Measurements from ENCODE around the gene ZSCAN32.

ZSCAN32 gene

DNA sequence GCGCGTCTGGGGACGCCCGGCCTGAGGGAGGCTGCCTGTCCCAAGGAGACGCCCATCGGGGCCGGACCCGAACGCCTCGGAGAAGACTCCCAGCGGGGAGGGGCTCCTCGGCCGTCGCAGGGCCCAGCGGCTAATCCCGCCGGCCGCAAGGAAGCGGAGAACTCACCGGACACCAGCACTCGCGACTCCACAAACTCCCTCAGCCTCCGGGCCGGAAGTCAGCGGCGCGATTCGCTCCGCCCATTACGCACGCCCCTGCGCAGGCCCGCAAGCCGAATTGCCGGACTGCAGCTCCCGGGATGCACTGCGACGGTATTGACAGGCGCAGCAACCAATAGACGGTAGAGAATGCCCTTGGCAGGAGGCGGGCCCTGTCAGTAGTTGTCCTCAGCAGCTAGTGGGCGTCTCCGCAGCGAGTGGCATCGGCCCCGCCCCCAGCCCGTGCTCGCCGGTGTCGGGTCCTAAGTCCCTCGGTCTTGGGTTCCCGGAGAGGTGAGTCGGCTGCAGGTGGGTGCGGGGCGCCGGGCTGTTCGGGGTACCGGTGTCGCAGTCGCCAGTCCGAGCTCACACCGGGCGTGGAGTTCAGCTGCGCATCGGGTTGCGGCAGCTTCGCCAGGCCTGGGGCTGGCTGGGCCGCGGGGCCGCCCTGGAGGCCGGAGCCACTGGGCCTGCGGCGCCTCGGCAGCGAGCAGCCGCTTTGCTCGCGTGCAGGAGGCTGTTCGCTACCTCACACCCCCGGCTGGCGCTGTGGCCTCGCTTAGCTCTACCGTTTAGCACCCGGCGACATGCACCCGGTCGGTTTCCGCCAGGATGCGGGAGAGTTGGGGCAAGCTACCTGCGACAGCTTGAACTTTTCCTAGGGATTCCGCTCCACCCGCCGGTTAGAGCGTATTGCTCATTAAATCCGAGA, at the start of gene ZSCAN32, which contains the start of gene ZNF174:
Gene ZSCAN32 (minus strand): TSS at position 226 of the 910 bp plus-strand sequence. CDS start 3,447 bp downstream, outside the sequence.
Gene ZNF174 (plus strand): TSS at position 437 of the 910 bp plus-strand sequence. CDS start 790 bp downstream, outside the sequence.
- DNase-seq (ENCODE audit: low spot score), result peak; percentile 95

DNA sequence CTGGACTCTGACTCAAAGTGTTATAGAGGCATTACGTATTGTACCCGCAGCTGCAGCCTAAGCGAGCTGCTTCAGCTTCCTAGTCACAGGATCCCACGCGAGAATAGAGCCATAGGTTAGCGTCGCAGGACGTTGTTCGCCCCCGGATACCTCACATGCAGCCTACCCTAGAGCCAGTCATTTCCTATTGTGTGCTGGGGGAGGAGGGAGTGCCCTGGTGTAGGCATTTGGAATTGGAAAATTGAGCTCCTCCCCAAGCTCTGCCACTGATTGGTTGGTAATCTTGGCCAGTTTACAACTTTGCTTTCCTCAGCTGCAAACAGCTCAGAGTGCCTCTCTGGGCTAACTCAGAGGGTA, 43.2 kb upstream of the ZSCAN32 start:
- DNase-seq (ENCODE audit: low spot score), result no peak

DNA sequence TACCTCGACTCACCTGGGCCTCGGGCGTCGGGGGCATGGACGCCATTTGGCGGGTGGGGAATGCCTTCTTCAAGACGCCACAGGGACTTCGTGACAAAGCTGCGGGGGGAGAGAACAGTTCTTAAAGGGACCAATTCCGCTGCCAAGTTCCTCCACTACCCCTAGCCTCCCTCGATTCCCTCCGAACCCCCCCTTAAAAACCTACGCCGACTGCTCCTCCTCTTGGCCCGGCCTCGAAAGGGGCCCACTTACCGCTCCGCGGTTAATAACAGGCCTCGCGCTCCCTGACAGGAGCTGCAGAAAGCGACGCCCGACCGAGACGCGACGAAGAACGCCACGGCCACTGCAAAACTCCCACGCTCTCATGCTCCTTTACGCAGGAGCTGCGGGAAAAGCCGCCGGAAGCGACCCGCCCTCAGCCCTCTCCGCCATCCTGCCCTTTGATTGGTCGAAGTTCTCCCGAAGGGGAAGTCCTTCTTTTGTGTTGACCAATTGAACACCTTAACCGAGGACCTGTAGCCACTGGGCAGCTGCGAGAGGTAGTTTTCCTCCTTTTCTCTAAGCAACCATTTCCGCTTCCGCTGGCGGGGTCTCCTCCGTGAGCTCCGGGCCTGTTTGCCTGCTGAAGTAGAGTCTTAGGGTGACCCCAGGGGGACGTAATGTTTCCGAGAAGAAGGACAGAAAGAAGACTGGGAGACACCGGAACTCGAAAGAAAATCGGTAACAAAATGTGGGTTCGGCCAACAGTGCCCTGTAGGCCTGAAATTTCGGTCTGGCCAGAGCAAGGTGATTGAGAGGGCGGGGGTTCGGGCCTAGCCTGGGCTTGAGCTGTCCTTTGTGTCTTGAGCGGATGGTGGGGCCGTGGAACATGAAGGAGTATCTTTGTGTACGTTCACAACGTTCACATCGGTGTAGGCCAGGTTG, 42.6 kb upstream of the ZSCAN32 start, which contains the start of the genes NAA60 and ZNF597:
Gene NAA60 (plus strand): TSS at position 573 of the 924 bp plus-strand sequence. CDS start 32,548 bp downstream, outside the sequence.
Gene ZNF597 (minus strand): TSS at position 397 of the 924 bp plus-strand sequence. CDS start 351 bp downstream, at position 46.
- peak; percentile 80 for DNase-seq (ENCODE audit: low spot score)

DNA sequence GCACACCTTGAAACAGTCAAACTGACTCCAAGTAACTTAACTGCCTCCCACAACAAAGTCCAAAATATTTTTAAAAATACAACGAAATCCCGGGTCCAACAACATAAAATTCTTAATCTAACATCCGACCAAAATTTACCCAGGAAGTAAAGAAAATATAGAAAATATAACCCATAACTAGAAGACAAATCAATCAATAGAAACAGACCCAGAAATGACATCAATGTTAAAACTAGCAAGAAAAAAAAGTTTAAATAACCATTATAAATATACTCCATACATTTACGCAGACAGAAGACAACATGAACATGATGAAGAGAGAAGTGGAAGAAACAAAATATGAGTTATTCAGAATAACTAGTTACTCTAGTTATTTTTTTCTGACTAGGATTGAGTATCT, 38.8 kb upstream of the ZSCAN32 start:
- no peak for DNase-seq (ENCODE audit: low spot score)

DNA sequence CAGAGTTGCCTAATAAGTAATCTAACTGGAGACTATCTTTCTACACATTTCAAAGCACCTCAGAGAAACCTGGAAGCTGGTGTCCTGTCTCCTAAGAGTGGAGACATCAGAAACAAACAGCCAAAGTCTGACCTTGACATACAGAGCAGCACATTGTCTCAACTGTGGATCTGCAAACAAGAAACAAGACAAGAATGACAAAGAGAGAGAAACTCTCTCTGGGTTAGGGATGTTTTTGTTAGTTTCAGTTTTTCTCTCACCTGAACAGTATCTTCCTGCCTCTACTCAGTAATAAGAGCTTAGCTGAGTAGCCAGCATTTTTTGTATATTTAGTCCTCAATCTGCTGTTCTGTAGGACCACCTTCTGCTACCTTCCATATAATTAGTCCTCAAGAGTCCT, 33.6 kb upstream of the ZSCAN32 start:
- no peak for DNase-seq (ENCODE audit: low spot score)

DNA sequence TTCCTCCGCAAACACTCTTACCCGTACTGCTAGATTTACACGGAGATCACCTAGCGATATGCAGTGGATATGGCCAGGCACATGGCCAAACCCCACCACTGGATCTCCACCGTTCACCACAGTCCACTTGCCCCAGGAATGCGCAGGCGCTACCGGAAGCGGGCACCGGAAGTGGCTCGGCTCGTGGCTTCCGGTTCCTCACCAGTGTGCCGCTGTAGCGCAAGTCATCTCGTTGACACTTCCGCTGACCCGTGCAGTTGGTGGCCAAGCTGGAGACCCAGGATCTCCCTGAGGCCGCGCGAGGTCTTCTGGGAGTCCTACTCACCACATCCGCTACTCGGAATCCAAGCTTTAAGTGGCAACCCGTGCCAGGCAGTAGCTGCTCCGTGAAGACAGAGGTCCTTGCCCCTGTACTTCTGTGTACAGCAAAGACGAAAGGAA, 31.0 kb upstream of the ZSCAN32 start:
- DNase-seq (ENCODE audit: low spot score), result no peak

DNA sequence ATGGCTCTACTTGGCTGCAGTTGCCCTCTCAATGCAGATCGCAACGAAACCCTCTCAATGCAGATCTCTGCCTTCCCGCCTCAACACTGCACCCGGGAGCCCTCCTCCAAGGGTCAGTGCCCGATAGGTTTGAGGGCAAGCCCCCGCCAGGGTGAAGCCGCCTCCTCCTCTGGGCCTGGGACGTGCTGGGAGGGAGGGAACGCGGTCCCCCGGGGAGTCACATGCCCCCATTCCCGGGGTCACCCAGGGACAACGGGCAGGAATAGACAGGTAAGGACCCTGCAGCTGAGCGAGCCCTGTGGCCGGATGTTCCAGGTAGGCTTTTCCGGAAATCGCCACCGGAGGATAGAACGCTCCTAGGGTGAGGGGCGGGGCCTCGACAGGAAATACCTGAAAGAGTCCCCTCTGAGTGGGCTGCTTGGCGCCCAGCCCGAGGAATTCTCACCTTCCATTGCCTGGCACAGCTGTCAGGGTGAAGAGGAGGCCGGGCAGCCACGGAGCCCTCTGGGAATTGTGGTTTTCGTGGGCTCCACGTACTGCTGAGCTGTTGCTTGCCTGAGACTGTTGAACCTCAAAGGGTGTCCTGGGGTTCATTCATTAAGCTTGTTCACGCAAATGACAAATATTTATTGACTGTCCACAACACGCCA, 13.1 kb upstream of the ZSCAN32 start:
- no peak for DNase-seq (ENCODE audit: low spot score)

DNA sequence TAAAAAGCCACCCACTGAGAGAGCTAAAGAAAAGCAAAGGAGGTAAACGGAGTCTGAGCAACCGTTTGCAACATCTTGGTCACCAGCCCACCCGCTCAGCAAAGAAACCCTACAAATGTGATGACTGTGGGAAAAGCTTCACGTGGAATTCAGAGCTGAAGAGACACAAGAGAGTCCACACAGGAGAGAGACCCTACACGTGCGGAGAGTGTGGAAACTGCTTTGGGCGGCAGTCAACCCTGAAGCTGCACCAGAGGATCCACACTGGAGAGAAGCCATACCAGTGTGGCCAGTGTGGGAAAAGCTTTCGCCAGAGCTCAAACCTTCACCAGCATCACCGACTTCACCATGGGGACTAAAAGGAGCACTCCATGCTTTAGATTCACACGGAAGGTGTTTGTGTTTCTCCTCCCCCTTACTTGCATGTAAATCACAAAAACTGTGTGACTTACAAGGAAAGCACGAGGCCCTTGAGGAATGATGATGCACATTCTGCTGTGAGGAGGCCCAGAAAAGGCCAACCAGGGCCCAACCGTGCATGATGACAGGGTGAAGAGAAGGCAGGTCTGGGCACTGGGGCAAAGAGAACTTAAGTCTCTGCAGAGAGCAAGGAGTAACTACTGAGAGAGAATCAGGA, 7.9 kb upstream of the ZSCAN32 start:
- no peak for DNase-seq (ENCODE audit: low spot score)

DNA sequence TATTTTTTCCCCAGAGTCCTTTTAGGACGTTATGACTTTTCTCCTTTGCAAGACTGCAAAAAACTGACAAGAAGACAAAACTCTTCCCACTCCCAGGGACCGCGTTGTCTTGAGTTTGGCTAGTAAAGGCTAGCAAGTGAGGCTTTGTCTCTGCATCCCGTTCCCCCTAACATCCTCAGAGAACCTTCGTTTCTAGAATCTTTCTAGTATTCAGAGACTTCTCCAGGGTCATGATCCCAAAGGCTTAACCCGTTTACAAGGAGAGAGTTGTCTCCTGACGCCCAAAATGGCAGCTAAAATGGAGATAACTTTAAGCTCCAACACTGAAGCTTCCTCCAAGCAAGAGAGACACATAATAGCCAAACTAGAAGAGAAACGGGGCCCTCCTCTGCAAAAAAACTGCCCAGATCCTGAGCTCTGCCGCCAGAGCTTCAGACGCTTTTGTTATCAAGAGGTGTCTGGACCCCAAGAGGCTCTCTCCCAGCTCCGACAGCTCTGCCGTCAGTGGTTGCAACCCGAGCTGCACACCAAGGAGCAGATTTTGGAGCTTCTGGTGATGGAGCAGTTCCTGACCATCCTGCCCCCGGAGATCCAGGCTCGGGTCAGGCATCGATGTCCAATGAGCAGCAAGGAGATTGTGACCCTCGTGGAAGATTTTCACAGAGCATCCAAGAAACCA, 1.1 kb upstream of the ZSCAN32 start:
- peak; percentile 17 for DNase-seq (ENCODE audit: low spot score)

DNA sequence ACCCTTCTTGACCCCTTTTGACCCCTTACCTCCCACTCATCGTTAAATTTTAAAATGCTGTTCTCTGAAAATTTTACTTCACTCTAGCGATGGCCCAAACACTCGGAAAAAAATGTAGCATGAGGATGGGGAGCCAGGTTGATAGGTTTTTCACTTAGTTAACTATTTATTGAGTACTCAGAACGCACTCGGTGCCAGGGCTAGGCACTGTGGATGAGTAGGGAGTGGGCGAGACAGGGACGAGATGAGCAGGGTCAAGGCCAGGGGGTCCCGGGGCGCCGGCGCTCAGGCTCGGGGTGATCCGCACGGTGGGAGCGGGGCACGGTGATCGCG, 392 bp downstream of the ZSCAN32 start:
- no peak for DNase-seq (ENCODE audit: low spot score)

DNA sequence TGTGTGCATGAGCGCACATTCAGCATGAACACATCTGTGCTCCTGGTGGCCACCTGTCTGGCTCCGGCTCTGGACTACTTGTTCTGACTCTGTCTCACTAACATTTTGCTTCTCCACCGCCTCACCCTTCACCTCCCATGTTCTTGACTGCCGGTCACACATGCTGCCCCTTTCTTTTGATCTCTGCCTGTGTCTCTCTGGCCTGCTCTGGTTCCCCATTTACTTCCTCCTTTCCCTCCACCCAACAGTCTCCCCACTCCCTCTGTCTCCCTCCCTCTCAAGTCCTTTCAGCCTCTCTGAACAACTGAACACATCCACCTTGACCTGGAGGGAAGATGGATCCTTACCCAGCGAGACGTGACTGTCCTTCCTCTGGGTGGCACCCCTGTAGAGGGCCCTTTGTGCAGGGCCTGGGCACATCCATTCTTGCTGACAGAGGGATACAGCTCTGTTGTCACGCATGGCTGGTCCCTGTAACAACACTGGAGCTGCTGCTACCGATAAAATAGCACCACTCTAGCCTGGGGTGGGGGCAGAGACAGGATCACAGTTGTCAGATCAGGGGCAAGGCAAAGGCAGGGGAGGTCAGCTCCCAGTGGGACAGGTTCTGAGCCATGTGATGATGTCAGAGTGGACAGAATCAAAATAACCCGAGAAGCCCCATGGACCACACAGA, 11.0 kb downstream of the ZSCAN32 start:
- DNase-seq (ENCODE audit: low spot score), result no peak

DNA sequence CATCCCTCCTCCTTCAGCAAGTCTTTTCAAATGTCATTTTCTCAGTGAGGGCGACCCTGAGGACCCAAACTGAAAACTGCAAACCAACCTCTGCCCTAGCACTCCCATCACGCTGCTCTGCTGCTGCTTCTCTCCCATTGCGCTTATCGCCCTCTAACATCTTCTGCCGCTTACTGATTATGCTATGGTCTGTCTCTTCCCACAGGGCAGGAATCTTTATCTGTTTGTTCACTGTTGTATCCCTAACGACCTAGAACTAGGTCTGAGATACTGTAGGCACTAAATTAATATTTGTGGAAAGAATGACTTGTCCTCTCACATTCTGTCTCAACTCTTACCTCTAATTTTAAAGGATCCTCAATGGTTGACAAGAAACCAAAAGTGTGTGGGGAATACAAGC, 12.5 kb downstream of the ZSCAN32 start:
- no peak for DNase-seq (ENCODE audit: low spot score)

DNA sequence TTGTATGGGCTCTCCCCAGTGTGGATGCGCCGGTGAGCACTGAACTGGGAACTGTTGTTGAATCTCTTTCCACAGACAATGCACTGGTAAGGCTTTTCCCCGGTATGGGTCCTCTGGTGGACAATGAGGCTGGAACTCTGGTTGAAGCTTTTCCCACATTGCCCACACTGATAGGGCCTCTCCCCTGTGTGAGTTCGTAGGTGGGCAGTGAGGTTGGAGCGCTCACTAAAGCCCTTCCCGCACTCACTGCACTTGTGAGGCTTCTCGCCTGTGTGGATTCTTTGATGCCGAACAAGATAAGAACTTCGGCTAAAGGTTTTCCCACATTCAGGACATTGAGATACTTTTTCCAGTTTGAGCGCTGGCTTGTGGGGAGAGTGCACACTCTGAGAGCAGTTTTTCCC, 17.8 kb downstream of the ZSCAN32 start:
- DNase-seq (ENCODE audit: low spot score), result no peak

DNA sequence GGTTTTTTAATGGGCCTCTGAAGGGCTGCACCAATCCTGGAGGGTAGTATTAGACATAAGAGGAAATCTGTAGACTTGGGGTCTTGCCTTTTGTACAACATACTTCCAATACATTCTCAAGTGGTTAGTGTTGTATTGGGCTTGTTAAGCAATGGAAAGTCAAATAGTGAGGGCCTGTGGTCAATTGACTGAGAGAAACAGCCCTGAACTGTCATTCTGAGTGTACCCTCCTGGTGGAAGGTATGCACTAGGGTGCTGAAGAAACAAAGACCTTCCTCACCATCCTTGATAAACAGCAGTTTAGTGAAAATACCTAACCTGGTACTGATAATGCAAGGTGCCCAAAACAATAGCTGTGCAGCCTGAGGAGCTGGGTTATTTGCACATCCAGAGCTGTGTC, 22.9 kb downstream of the ZSCAN32 start:
- no peak for DNase-seq (ENCODE audit: low spot score)

DNA sequence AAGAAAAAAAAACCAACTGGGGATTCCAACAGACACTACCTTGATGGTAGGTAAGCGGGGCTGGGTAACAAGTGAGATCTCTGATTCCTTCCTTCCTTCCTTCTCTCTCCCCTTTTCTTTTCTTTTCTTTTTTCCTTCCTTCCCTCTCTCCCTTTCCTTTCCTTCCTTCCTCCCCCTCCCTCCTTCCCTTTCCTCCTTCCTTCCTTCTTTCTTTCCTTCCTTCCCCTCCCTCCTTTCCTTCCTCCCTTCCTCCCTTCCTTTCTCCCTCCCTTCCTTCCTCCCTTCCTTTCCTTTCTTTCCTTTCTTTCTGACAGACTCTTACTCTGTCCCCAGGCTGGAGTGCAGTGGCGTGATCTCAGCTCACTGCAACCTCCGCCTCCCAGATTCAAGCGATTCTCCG, 25.1 kb downstream of the ZSCAN32 start:
- no peak for DNase-seq (ENCODE audit: low spot score)

DNA sequence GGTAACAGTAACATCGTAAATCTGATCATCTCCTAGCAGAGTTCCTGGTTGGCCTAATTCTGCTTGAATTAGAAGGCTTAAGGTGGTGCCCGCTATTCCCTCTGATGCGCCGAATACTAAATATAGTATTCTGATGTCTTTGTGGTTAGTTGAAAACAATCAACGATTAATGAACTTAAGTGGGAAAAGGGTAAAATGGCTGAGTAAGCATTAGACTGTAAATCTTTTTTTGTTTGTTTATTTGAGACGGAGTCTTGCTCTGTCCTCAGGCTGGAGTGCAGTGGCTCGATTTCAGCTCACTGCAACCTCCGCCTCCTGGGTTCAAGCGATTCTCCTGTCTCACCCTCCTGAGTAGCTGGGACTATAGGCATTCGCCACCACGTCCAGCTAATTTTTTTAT, 31.7 kb downstream of the ZSCAN32 start:
- no peak for DNase-seq (ENCODE audit: low spot score)

DNA sequence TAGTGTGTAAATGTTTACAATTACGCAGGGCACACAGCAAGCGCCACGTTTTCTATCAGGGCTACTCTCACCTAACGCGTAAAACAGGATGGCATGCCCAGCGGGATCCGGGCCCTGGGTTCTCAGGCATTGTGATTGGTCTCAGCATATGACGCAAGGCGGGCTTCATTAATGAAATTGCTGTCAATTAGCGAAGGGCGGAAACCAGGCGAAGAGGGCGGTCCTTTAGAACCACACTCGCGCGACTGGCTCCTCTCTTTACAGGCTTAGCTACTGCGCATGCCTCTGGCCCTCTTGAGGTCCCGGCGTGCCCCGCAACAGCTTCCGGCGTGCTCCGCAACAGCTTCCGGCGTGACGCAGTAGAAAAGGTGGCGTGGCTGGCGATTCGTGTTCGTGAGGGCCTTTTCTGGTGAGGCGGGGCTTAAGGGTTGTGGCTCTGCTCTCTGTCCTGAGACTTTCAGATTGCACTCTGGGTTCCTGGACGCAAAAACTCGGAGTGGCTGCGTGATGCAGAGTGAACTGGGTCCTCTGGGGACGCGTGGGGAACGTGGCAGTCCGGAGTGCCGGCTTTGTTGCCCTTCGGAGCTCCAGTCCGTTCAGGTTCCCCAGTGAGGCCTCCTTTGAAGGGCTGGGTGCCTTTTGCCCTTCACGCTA, 35.9 kb downstream of the ZSCAN32 start:
- peak; percentile 67 for DNase-seq (ENCODE audit: low spot score)

DNA sequence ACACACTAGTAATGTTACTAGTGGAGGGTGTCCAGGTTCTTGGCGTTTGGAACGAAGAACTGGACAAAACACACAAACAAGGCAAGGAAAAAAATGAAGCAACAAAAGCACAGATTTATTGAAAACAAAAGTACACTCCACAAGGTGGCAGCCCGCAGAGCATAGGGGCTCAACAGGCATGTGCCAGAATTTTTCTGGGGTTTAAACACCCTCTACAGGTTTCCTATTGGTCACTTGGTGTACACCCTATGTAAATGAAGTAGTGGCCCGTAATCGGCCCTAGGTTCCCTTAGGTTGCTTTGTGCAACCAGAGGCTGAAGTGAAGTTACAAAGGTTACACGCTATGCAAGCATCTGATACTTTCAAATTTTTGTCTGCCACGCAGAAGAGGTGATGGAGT, 37.0 kb downstream of the ZSCAN32 start:
- DNase-seq (ENCODE audit: low spot score), result no peak

DNA sequence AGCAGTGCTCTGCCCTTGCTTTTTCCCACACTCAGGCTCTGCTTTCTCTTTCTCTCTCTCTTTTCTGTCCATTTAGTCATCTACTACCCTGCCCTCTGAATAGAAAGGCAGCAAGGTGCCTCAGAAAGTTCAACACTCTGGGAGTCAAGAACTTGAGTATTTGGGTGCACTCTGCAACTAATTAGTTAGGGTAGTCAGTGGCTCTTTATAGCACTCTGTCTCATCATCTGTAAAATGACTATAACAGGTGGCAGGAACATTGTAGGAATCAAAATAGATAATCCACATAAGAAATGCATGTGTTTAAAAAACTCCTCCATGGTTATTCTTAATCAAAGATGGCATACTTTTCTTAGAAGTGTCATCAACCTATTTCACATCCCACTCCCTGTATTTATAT, 37.9 kb downstream of the ZSCAN32 start:
- DNase-seq (ENCODE audit: low spot score), result no peak

DNA sequence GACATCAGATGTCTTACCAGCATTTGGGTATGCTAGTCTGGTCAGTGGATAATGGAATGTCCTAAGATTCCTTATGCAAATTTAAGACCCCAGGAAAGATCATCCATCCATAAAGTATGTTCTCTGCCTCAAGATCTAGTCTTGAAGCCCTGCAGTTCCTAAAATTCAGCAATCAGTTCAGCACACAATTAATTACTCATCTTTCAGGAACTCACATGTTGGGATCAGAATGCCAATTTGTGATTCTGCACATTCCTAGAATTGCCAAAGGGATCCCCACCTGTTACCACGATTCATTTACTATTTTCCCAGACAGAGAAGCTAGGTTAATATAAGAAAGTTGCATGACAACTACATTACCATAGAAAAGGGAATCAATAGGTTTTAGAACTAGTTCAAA, 41.9 kb downstream of the ZSCAN32 start:
- no peak for DNase-seq (ENCODE audit: low spot score)

Measured in HuH-7.5 (cell line).